K562 (cell line): ENCODE data around the gene MYO1E. TPM values are rescaled to one million over a fixed set of nuclear protein-coding genes. Genes with fewer than 3 reads are reported as not detected.

Experiments
- C11orf30 ChIP-seq: fragments of 450-650 bp; IDR thresholded peaks from 2 replicates; pipeline ENCODE4 v1.6.1; 2016; ENCODE audit warnings: low read depth, mild to moderate bottlenecking
- CCNT2 ChIP-seq: IDR thresholded peaks from 2 replicates; pipeline ENCODE4 v1.6.1; 2011; ENCODE audit warnings: borderline replicate concordance, low read depth, mild to moderate bottlenecking, moderate library complexity, mixed read lengths, low read length; ENCODE audit not compliant: insufficient read length; ENCODE audit errors: extremely low read depth
- ESRRB ChIP-seq: fragments of 250-450 bp; sonication (Bioruptor Pico); IDR thresholded peaks from 2 replicates; pipeline ENCODE4 v1.5.0; 2020; ENCODE audit warnings: mild to moderate bottlenecking, moderate library complexity, borderline replicate concordance
- FOSL1 ChIP-seq: fragments of 200-800 bp; sonication (Bioruptor generic); conservative IDR thresholded peaks from 2 replicates; pipeline ENCODE4 v1.6.1; 2016; ENCODE audit warnings: missing genetic modification characterization, missing compliant biosample characterization
- IRF2 ChIP-seq: sonication (generic); formaldehyde crosslinking; IDR thresholded peaks from 2 replicates; pipeline ENCODE4 v1.8.1; 2022; ENCODE audit warnings: mild to moderate bottlenecking, missing genetic modification reagents
- JUND ChIP-seq, 2 experiments: IDR thresholded peaks; 2 replicates in 1 of 2; 3 replicates in 1 of 2; pipeline ENCODE4 v1.6.1; 2011; ENCODE audit warnings: borderline replicate concordance in 2 of 2, low read depth in 2 of 2, low read length in 2 of 2, improper control_type of control experiment in 1 of 2, missing biosample characterization in 1 of 2, missing genetic modification characterization in 1 of 2, missing genetic modification reagents in 1 of 2
- MAFG ChIP-seq: fragments of 450-650 bp; conservative IDR thresholded peaks from 2 replicates; pipeline ENCODE4 v1.6.1; 2016; ENCODE audit warnings: missing genetic modification characterization, missing compliant biosample characterization
- MIER1 ChIP-seq: fragments of 450-650 bp; IDR thresholded peaks from 2 replicates; pipeline ENCODE4 v1.6.1; 2016; ENCODE audit warnings: antibody characterized with exemption, mild to moderate bottlenecking, low read depth
- NFE2 ChIP-seq: IDR thresholded peaks from 2 replicates; pipeline ENCODE4 v1.6.1; 2014; ENCODE audit warnings: antibody characterized with exemption, low read depth
- OTX1 ChIP-seq: fragments of 450-650 bp; formaldehyde crosslinking; IDR thresholded peaks from 2 replicates; pipeline ENCODE4 v1.4.0; 2022; ENCODE audit warnings: mild to moderate bottlenecking
- RBFOX2 ChIP-seq: fragments of 200-400 bp; formaldehyde crosslinking; IDR thresholded peaks from 2 replicates; pipeline ENCODE4 v1.6.1; 2017; ENCODE audit warnings: low read depth, mild to moderate bottlenecking, low read length, moderate library complexity
- RBM14 ChIP-seq: fragments of 200-400 bp; formaldehyde crosslinking; IDR thresholded peaks from 2 replicates; pipeline ENCODE4 v1.6.1; 2018; ENCODE audit warnings: low read depth, mild to moderate bottlenecking, low read length, moderate library complexity, borderline replicate concordance; ENCODE audit not compliant: insufficient read depth
- RFX7 ChIP-seq: fragments of 250-450 bp; sonication (Bioruptor Pico); IDR thresholded peaks from 2 replicates; pipeline ENCODE4 v1.5.1; 2021; ENCODE audit warnings: mild to moderate bottlenecking
- SP1 ChIP-seq: sonication (generic); formaldehyde crosslinking; IDR thresholded peaks from 2 replicates; pipeline ENCODE4 v1.8.1; 2022; ENCODE audit warnings: mild to moderate bottlenecking, missing genetic modification reagents
- SRF ChIP-seq, 2 experiments: fragments of 250-450, 450-650 bp in 1 of 2; sonication (Bioruptor Pico) in 1 of 2; sonication (generic) in 1 of 2; formaldehyde crosslinking; IDR thresholded peaks; 2 replicates each; pipeline versions ENCODE4 v1.5.0 to v1.5.1; 2020 to 2022; ENCODE audit warnings: mild to moderate bottlenecking in 1 of 2, missing genetic modification reagents in 1 of 2
- XRCC3 ChIP-seq: fragments of 450-650 bp; IDR thresholded peaks from 2 replicates; pipeline ENCODE4 v1.6.1; 2017; ENCODE audit warnings: mild to moderate bottlenecking, moderate library complexity
- ZBTB17 ChIP-seq: fragments of 450-650 bp; formaldehyde crosslinking; IDR thresholded peaks from 2 replicates; pipeline ENCODE4 v1.4.0; 2020; ENCODE audit warnings: mild to moderate bottlenecking
- ZNF134 ChIP-seq: fragments of 250-450 bp; sonication (Bioruptor Pico); conservative IDR thresholded peaks from 2 replicates; pipeline ENCODE4 v1.4.0; 2020
- ZNF232 ChIP-seq: sonication (generic); formaldehyde crosslinking; IDR thresholded peaks from 2 replicates; pipeline ENCODE4 v1.8.0; 2022; ENCODE audit warnings: mild to moderate bottlenecking, missing genetic modification reagents
- polyA plus RNA-seq, 8 experiments: library from polyadenylated mRNA; depleted of rRNA in 4 of 8; stranded (reverse) in 5 of 8; unstranded in 3 of 8; fragments of >200 nt; fragmentation: Nextera tagmentation in 2 of 8; fragmentation: Illumina TruSeq in 1 of 8; extraction: Ambion mirVana in 2 of 8; extraction: Trizol in 1 of 8; gene quantifications; 2 replicates each; pipeline versions ENCODE4 v1.2.1 to v1.2.3, GENCODE V29; 2011 to 2014; ENCODE audit warnings: inconsistent platforms in 1 of 8, missing spikeins in 1 of 8
- total RNA-seq, 7 experiments: library from RNA; depleted of rRNA in 6 of 7; stranded (reverse); fragments of >200 nt in 6 of 7; fragmentation: Illumina TruSeq in 2 of 7; extraction: Trizol in 2 of 7; gene quantifications; 2 replicates each; pipeline versions ENCODE4 v1.2.1 to v1.2.3, GENCODE V29; 2011 to 2021; ENCODE audit warnings: low replicate concordance in 1 of 7
- TF ChIP-seq, protein P1 (sequence below): sonication (generic); formaldehyde crosslinking; IDR thresholded peaks from 2 replicates; pipeline ENCODE4 v1.8.0; 2022; ENCODE audit warnings: mild to moderate bottlenecking, low read depth, missing genetic modification reagents
- TF ChIP-seq, protein P2 (sequence below): fragments of 250-450 bp; sonication (Bioruptor Pico); IDR thresholded peaks from 2 replicates; pipeline ENCODE4 v1.4.0; 2020; ENCODE audit warnings: borderline replicate concordance
- TF ChIP-seq, protein P3 (sequence below): fragments of 450-650 bp; IDR thresholded peaks from 2 replicates; pipeline ENCODE4 v1.6.1; 2017; ENCODE audit warnings: mild to moderate bottlenecking, moderate library complexity
- TF ChIP-seq, protein P4 (sequence below): fragments of 450-650 bp; IDR thresholded peaks from 2 replicates; pipeline ENCODE4 v1.6.1; 2014; ENCODE audit warnings: low read depth, mild to moderate bottlenecking, moderate library complexity, borderline replicate concordance

Gene MYO1E
- total and polyA plus RNA-seq, 9 of the 15 experiments (the other 6 are each of a cell fraction or from before 2014, with no cell fraction given): under 0.01 to 0.44 (median 0.01) TPM; not detected in 6

DNA sequence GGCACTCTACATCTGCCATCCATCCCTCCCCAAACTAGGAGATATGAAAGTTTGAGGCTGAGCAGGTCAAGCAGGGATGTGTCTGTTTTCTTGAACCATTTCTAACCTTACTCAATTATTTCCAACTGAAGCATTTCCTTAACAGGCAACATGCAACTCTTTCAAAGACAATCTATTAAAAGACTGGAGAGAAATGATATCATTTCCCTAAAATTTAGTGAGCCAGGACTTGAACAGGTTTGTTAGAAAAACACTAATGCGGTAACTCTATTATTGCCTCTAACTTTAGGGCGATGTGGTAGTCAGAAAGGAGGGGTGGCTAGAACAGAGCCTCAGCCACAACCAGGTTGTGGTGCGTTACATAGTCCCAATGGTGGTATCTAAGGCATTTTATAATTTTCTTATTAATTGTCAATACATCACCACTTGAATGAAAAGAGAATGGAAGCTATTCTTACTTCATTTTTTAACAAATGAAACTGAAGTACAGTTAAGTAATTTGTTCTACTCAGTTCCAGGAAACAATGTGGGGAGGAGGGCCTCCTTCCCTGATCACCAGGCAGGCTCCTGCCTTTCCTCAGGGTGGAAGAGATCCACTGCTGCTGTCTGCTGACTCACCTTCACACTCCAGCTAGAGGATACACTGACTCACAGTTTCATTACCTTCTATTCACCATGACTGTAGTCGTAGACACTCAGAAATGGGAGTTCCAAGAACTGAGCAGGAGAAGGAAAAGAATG, 22.8 kb downstream of the MYO1E start (continued):
- TF ChIP-seq, protein P1, sequence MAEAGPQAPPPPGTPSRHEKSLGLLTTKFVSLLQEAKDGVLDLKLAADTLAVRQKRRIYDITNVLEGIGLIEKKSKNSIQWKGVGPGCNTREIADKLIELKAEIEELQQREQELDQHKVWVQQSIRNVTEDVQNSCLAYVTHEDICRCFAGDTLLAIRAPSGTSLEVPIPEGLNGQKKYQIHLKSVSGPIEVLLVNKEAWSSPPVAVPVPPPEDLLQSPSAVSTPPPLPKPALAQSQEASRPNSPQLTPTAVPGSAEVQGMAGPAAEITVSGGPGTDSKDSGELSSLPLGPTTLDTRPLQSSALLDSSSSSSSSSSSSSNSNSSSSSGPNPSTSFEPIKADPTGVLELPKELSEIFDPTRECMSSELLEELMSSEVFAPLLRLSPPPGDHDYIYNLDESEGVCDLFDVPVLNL: no peak
- TF ChIP-seq JUND (IDR thresholded peaks at IDR 0.05; ENCODE audit: borderline replicate concordance, low read depth, low read length) (peak; percentile 65; the same call in 1 of the 2 replicates), JUND (tag; IDR thresholded peaks at IDR 0.05; ENCODE audit: borderline replicate concordance, low read depth, low read length) (peak; percentile 56; the same call in 2 of the 3 replicates), MIER1 (no peak), C11orf30 (peak; percentile 66), FOSL1 (tag) (peak; percentile 94), ZNF134 (CRISPR knock-in tag) (no peak), ZBTB17 (CRISPR knock-in tag) (0 out of 2 replicates have a peak, but pooled peaks have one; percentile 30), SP1 (CRISPR knock-in tag) (no peak), ESRRB (CRISPR knock-in tag) (no peak), RBFOX2 (no peak), CCNT2 (no peak), XRCC3 (no peak), RFX7 (CRISPR knock-in tag) (no peak), RBM14 (no peak), SRF (CRISPR knock-in tag; IDR thresholded peaks at IDR 0.05) (peak in 1 of 2 experiments; percentile 76; a peak in 1 of 4 replicates), NFE2 (peak; percentile 44; the same call in 1 of the 2 replicates), ZNF232 (CRISPR knock-in tag) (no peak), OTX1 (CRISPR knock-in tag) (no peak), MAFG (tag) (peak; percentile 61), IRF2 (CRISPR knock-in tag) (no peak)
- TF ChIP-seq, protein P2, sequence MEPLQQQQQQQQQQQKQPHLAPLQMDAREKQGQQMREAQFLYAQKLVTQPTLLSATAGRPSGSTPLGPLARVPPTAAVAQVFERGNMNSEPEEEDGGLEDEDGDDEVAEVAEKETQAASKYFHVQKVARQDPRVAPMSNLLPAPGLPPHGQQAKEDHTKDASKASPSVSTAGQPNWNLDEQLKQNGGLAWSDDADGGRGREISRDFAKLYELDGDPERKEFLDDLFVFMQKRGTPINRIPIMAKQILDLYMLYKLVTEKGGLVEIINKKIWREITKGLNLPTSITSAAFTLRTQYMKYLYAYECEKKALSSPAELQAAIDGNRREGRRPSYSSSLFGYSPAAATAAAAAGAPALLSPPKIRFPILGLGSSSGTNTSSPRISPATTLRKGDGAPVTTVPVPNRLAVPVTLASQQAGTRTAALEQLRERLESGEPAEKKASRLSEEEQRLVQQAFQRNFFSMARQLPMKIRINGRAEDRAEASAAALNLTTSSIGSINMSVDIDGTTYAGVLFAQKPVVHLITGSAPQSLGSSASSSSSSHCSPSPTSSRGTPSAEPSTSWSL (CRISPR knock-in tag): no peak
- TF ChIP-seq, protein P3, sequence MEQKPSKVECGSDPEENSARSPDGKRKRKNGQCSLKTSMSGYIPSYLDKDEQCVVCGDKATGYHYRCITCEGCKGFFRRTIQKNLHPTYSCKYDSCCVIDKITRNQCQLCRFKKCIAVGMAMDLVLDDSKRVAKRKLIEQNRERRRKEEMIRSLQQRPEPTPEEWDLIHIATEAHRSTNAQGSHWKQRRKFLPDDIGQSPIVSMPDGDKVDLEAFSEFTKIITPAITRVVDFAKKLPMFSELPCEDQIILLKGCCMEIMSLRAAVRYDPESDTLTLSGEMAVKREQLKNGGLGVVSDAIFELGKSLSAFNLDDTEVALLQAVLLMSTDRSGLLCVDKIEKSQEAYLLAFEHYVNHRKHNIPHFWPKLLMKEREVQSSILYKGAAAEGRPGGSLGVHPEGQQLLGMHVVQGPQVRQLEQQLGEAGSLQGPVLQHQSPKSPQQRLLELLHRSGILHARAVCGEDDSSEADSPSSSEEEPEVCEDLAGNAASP: no peak
- TF ChIP-seq, protein P4, sequence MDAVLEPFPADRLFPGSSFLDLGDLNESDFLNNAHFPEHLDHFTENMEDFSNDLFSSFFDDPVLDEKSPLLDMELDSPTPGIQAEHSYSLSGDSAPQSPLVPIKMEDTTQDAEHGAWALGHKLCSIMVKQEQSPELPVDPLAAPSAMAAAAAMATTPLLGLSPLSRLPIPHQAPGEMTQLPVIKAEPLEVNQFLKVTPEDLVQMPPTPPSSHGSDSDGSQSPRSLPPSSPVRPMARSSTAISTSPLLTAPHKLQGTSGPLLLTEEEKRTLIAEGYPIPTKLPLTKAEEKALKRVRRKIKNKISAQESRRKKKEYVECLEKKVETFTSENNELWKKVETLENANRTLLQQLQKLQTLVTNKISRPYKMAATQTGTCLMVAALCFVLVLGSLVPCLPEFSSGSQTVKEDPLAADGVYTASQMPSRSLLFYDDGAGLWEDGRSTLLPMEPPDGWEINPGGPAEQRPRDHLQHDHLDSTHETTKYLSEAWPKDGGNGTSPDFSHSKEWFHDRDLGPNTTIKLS: no peak
